BLaER1 treated with 17β-estradiol and CSF1 and Interleukin-3, amounts not matched to agents 10 nM and 100 nM (cell line): ENCODE measurements around the gene WASF3.
A peak's percentile ranks its signal among the peaks of the same experiment; 100 is the strongest.

Experiments
- H3K27ac ChIP-seq, 11 experiments: shearing (Covaris generic); formaldehyde crosslinking; 2 replicates each; pipeline ENCODE4 v1.8.1; 2022
- H3K27me3 ChIP-seq, 11 experiments: shearing (Covaris generic); formaldehyde crosslinking; 2 replicates each; pipeline ENCODE4 v1.8.1; 2022
- H3K36me3 ChIP-seq, 11 experiments: shearing (Covaris generic); formaldehyde crosslinking; 2 replicates each; pipeline ENCODE4 v1.8.1; 2022
- H3K4me1 ChIP-seq, 10 experiments: shearing (Covaris generic); formaldehyde crosslinking; 2 replicates each; pipeline ENCODE4 v1.8.1; 2022
- H3K4me2 ChIP-seq, 11 experiments: shearing (Covaris generic); formaldehyde crosslinking; 2 replicates each; pipeline ENCODE4 v1.8.1; 2022
- H3K4me3 ChIP-seq, 10 experiments: shearing (Covaris generic); formaldehyde crosslinking; 2 replicates each; pipeline ENCODE4 v1.8.1; 2022
- H3K9ac ChIP-seq, 11 experiments: shearing (Covaris generic); formaldehyde crosslinking; 2 replicates each; pipeline ENCODE4 v1.8.1; 2022
- H3K9me3 ChIP-seq, 11 experiments: shearing (Covaris generic); formaldehyde crosslinking; replicated peaks in 1 of 11; 2 replicates each; pipeline ENCODE4 v1.8.1; 2022
- H4K20me1 ChIP-seq, 11 experiments: shearing (Covaris generic); formaldehyde crosslinking; 2 replicates each; pipeline ENCODE4 v1.8.1; 2022
- Cebpa-rat ChIP-seq, 11 experiments: shearing (Covaris generic); IDR thresholded peaks; 2 replicates each; pipeline ENCODE4 v1.8.1; 2022

WASF3 gene

DNA sequence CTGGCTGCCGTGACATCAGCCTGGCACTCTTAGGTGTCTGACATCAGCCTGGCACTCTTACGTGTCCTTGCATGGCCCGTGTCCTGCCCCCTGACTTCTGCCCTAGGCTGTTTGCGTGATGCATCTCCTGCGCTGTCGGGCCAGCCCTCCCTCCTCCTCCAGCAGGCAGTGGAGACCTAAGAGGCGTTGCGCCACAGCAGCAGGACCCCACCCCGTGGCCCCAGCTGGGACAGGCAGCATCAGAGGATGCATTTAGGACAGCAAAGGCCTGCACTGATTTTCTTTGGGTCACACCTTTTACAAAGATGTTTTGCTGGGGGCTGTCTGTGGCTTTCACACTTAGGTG is 137.8 kb downstream of the WASF3 start:
- Histone ChIP-seq H3K9ac (peak overlapping the region in 4 of 11 experiments; percentile 24 to 43 (median 36); a peak in 4 of 22 replicates), H3K4me3 (0 out of 20 replicates have a peak overlapping the region, but pooled peaks of 2 of the 10 experiments have one; percentile 5 to 29), H3K27ac (peak overlapping the region in 1 of 11 experiments; percentile 42; a peak in 1 of 22 replicates), H4K20me1 (peaks cover 0 to 18% (median 0%) of the 10 kb centered on the region in 11 experiments; a peak in 8 of 22 replicates), H3K36me3 (peaks cover 0 to 5% (median 0%) of the 10 kb centered on the region in 11 experiments; a peak in 4 of 22 replicates), H3K27me3 (peaks cover 0 to 17% (median 0%) of the 10 kb centered on the region in 11 experiments; a peak in 2 of 22 replicates), H3K4me2 (peak overlapping the region; percentile 51 to 95 (median 91); a peak in 21 of 22 replicates), H3K4me1 (peaks cover 15 to 36% (median 30%) of the 10 kb centered on the region in 10 experiments; a peak in 19 of 20 replicates), H3K9me3 (peaks cover 13 to 21% (median 17%) of the 10 kb centered on the region in 11 experiments)
- TF ChIP-seq Cebpa-rat (IDR thresholded peaks at IDR 0.05), result no peak

DNA sequence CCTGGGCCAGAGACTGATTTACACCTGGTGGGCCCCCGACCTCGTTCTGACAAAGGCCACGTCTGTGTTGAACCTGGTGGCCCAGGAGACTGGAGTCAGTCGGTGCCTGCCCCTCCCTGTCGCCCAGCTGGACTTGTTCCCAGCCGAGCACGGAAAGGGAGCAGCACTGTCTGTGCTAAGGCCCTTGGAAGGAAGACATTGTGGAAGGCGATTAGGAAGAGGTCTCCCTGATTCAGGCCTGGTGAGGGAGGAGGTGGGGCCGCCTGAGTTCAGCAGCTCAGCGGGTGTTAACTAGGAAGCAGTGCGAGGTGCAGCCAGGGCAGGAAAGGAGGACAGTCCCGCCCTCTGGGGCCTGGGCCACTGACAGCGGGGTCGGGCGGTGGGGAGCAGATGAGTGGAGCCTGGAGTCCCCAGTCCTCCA is 138.4 kb downstream of the WASF3 start:
- Histone ChIP-seq H3K27me3 (peaks cover 0 to 17% (median 0%) of the 10 kb centered on the region in 11 experiments; a peak in 2 of 22 replicates), H3K9ac (peak overlapping the region in 5 of 11 experiments; percentile 20 to 43 (median 41); a peak in 9 of 22 replicates), H3K36me3 (peaks cover 0 to 5% (median 0%) of the 10 kb centered on the region in 11 experiments; a peak in 1 of 22 replicates), H3K4me3 (peak overlapping the region in 7 of 10 experiments; percentile 5 to 35 (median 22); a peak in 6 of 20 replicates), H3K9me3 (peaks cover 8 to 15% (median 11%) of the 10 kb centered on the region in 11 experiments), H4K20me1 (peaks cover 0 to 18% (median 0%) of the 10 kb centered on the region in 11 experiments; a peak in 8 of 22 replicates), H3K27ac (peak overlapping the region in 1 of 11 experiments; percentile 42; a peak in 1 of 22 replicates), H3K4me1 (peaks cover 15 to 36% (median 30%) of the 10 kb centered on the region in 10 experiments; a peak in 19 of 20 replicates), H3K4me2 (peak overlapping the region; percentile 51 to 95 (median 91))
- no peak for TF ChIP-seq Cebpa-rat (IDR thresholded peaks at IDR 0.05)

DNA sequence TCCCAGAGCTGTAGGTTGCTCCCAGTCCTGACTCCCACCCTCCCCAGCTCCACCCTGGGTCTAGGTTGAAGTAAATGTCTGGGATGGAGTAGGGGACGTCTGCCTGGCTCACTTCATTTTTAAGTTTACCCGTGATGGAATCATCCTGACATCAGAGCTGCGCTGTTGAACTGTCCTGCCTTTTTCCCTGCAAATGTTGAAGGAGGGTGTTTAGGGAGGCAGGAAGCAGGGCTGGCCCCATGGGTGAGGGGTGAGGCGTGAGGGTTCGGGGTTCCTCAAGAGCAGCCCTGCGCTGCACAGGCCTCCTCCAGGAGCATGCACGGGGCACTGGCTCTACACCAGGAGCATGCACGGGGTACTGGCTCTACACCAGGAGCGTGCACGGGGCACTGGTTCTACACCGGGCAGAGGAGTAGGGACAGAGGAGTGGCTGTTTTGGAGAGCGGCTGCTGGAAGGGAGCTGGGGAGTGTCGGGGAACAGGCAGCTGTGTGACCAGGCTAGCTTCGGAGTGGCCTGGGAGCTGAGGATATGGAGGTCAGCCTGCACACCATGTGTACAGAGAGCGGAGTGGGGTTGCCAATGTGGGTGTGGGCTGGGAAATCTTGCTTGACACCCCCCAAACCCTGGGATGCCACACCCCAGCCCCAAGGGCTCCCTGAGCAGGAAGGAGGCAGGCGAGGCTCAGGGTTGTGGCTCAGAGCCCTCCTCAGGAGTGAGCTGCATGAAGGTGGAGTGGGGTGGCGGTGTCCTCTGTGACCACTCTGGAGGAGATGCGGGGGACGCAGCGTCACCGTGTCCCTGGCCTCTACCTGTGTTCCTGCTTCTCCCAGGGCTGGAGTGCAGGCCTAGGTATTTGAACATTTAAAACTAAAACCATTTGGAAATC is 139.8 kb downstream of the WASF3 start:
- no peak overlapping the region for H3K9ac ChIP-seq

DNA sequence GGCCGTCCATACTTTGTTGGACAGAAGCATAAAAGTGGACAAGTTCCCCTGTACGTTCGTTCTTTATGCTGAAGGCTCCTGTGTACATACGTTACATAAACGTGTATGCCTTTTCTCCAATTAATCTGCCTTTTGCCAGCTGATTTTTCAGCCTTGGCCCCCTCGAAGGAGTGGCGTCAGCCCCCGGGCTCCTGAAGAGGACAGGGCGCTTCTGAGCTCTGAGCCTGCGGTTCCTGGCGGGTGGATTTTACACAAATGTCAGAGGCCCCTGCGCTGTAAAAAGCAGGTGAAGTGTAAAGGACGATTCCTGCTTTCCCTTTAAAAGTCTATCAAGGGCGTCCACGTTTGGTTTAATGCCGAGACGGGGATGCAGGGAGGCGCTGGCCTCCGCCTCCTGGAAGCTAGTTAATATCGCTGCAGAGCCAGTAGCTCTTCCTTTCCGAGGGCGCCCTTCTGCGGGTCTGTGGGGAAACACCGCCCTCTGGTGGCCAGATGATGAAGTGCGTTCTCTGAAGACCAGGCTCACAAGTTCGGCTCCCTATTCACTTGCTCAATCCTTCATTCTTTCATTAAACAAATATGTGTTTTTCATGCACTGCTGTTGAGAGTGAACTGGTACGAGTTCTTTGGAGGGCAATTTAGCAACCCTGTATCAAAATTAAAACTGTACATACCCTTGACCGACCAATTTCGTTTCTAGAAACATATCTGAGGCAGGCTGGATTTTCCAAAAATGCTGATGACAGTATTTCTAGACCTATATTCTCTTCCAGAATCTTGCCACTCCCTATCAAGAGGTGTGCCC is 141.1 kb downstream of the WASF3 start:
- H3K9ac ChIP-seq, result no peak overlapping the region
- TF ChIP-seq Cebpa-rat (IDR thresholded peaks at IDR 0.05), result no peak
- H3K4me3 ChIP-seq, result no peak overlapping the region
- no peak overlapping the region for H3K27ac ChIP-seq
- peaks cover 0 to 17% (median 0%) of the 10 kb centered on the region in 11 experiments; a peak in 2 of 22 replicates for H3K27me3 ChIP-seq
- peaks cover 15 to 36% (median 30%) of the 10 kb centered on the region in 10 experiments; a peak in 19 of 20 replicates for H3K4me1 ChIP-seq
- peak overlapping the region in 10 of 11 experiments; percentile 28 to 63 (median 44); a peak in 16 of 22 replicates for H3K4me2 ChIP-seq
- peaks cover 0 to 8% (median 0%) of the 10 kb centered on the region in 11 experiments; a peak in 3 of 22 replicates for H3K9me3 ChIP-seq
- H3K36me3 ChIP-seq, result no peaks in the 10 kb centered on the region
- peaks cover 0 to 18% (median 0%) of the 10 kb centered on the region in 11 experiments; a peak in 8 of 22 replicates for H4K20me1 ChIP-seq

More for the DNA sequence above, 139.8 kb downstream of the WASF3 start:
- Histone ChIP-seq H3K4me1 (peaks cover 15 to 36% (median 30%) of the 10 kb centered on the region in 10 experiments; a peak in 19 of 20 replicates), H3K27me3 (peaks cover 0 to 17% (median 0%) of the 10 kb centered on the region in 11 experiments; a peak in 2 of 22 replicates), H3K4me3 (no peak overlapping the region), H3K4me2 (peak overlapping the region in 8 of 11 experiments; percentile 83 to 95 (median 92); a peak in 15 of 22 replicates), H4K20me1 (peaks cover 0 to 18% (median 0%) of the 10 kb centered on the region in 11 experiments; a peak in 8 of 22 replicates), H3K27ac (no peak overlapping the region), H3K9me3 (0 out of 22 replicates have a peak, but pooled peaks cover 0 to under 1% (median 0%) of the 10 kb centered on the region in 11 experiments), H3K36me3 (no peaks in the 10 kb centered on the region)
- TF ChIP-seq Cebpa-rat (IDR thresholded peaks at IDR 0.05), result no peak

DNA sequence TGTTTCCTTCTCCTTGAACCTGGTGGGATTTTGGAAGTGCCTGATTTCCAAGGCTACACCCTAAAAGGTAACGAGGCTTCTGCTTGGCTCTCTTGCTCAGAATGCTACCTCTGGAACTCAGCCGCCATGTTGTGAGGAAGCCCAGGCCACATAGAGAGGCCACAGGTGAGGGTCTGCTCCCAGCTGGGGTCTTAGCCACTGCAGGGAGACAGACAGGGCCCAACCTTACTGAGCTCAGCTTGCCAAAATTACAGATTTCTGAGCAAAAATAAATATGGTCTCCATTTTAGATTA is 141.7 kb downstream of the WASF3 start:
- Histone ChIP-seq H3K4me1 (peaks cover 15 to 36% (median 30%) of the 10 kb centered on the region in 10 experiments; a peak in 19 of 20 replicates), H3K36me3 (no peaks in the 10 kb centered on the region), H3K9me3 (peaks cover 0 to 8% (median 0%) of the 10 kb centered on the region in 11 experiments; a peak in 3 of 22 replicates), H3K4me2 (no peak overlapping the region), H4K20me1 (peaks cover 0 to 18% (median 0%) of the 10 kb centered on the region in 11 experiments; a peak in 8 of 22 replicates), H3K9ac (no peak overlapping the region), H3K27me3 (peaks cover 0 to 17% (median 0%) of the 10 kb centered on the region in 11 experiments; a peak in 2 of 22 replicates), H3K27ac (no peak overlapping the region), H3K4me3 (no peak overlapping the region)
- no peak for TF ChIP-seq Cebpa-rat (IDR thresholded peaks at IDR 0.05)

DNA sequence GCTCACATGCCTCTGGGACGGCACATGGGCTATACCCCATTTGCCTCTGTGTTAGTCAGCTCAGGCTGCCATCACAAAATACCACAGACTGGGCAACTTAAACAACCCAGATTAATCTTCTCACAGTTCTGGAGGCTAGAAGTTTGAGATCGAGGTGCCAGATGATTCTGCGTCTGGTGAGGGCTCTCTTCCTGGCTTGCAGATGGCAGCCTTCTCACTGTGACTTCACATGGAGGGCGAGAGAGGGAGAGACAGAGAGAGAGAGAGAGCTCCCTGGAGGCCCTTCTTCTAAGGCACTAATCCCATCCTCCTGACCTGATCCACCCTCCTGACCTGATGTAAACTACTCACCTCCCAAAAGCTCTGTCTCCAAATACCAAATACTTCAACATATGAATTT is 148.1 kb downstream of the WASF3 start:
- peaks cover 0 to 8% (median 0%) of the 10 kb centered on the region in 11 experiments; a peak in 3 of 22 replicates for H3K9me3 ChIP-seq
- H3K4me3 ChIP-seq, result no peak overlapping the region
- H3K27ac ChIP-seq, result no peak overlapping the region
- no peaks in the 10 kb centered on the region for H3K27me3 ChIP-seq
- peaks cover 0 to 7% (median 0%) of the 10 kb centered on the region in 11 experiments; a peak in 1 of 22 replicates for H4K20me1 ChIP-seq
- H3K36me3 ChIP-seq, result no peaks in the 10 kb centered on the region
- TF ChIP-seq Cebpa-rat (IDR thresholded peaks at IDR 0.05), result no peak
- H3K4me2 ChIP-seq, result no peak overlapping the region
- H3K9ac ChIP-seq, result no peak overlapping the region
- H3K4me1 ChIP-seq, result peaks cover 0 to 12% (median 0%) of the 10 kb centered on the region in 10 experiments; a peak in 5 of 20 replicates

DNA sequence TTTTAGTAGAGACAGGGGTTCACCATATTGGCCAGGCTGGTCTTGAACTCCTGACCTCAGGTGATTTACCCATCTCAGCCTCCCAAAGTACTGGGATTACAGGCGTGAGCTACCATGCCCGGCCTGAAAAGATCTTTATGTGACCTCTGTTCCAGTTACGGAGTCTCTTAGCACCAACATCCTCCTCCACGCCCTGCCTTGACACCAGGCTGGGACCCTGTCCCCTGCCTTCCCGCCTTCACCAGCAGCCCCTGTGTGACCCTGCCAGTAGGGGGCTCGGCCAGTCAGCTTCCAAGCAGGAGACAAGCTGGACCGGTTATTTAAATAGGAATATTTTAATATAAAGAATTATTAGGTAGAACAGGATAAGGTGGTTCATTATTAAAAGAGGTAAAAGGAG is 148.9 kb downstream of the WASF3 start:
- Histone ChIP-seq H3K4me1 (peaks cover 0 to 12% (median 0%) of the 10 kb centered on the region in 10 experiments; a peak in 5 of 20 replicates), H3K4me2 (no peak overlapping the region), H3K27me3 (no peaks in the 10 kb centered on the region), H3K36me3 (no peaks in the 10 kb centered on the region), H3K9ac (no peak overlapping the region), H3K4me3 (no peak overlapping the region), H4K20me1 (peaks cover 0 to 7% (median 0%) of the 10 kb centered on the region in 11 experiments; a peak in 1 of 22 replicates), H3K27ac (no peak overlapping the region), H3K9me3 (peaks cover 0 to 8% (median 0%) of the 10 kb centered on the region in 11 experiments; a peak in 3 of 22 replicates)
- TF ChIP-seq Cebpa-rat (IDR thresholded peaks at IDR 0.05), result no peak
